SU-DHL-6 (cell line): ENCODE measurements around the gene KLK11.

ENCODE experiments used
- EZH2phosphoT487 ChIP-seq: fragments of 200-600 bp; sonication (generic), shearing (Covaris generic); conservative IDR thresholded peaks from 2 replicates; pipeline ENCODE4 v1.6.1; 2018; ENCODE audit warnings: mild to moderate bottlenecking, antibody characterized with exemption, low read length, moderate library complexity, mixed read lengths
- TF ChIP-seq, protein P1 (sequence below): fragments of 200-600 bp; sonication (generic); IDR thresholded peaks from one replicate; pipeline ENCODE4 v1.5.1; 2017; ENCODE audit warnings: antibody characterized with exemption, mild to moderate bottlenecking, low read length, moderate library complexity; ENCODE audit not compliant: insufficient read depth, poor library complexity, severe bottlenecking

- TF ChIP-seq, protein P1, sequence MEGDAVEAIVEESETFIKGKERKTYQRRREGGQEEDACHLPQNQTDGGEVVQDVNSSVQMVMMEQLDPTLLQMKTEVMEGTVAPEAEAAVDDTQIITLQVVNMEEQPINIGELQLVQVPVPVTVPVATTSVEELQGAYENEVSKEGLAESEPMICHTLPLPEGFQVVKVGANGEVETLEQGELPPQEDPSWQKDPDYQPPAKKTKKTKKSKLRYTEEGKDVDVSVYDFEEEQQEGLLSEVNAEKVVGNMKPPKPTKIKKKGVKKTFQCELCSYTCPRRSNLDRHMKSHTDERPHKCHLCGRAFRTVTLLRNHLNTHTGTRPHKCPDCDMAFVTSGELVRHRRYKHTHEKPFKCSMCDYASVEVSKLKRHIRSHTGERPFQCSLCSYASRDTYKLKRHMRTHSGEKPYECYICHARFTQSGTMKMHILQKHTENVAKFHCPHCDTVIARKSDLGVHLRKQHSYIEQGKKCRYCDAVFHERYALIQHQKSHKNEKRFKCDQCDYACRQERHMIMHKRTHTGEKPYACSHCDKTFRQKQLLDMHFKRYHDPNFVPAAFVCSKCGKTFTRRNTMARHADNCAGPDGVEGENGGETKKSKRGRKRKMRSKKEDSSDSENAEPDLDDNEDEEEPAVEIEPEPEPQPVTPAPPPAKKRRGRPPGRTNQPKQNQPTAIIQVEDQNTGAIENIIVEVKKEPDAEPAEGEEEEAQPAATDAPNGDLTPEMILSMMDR, result no peak
- no peak for TF ChIP-seq EZH2phosphoT487
Measured at GRCh38 chr19:51060336-51060735, 33.9 kb upstream of the KLK11 start.
